Neural cell (in vitro differentiated cells): Measurements from ENCODE around the gene SERAC1. TPM values are rescaled to one million over a fixed set of nuclear protein-coding genes. Genes with fewer than 3 reads are reported as not detected.
"Not testable (repeated sequence)": the region's sequence is repeated elsewhere in the genome, so short reads cannot be mapped to it uniquely, and the experiment has no call there.

Experiments
- H2AFZ ChIP-seq: fragments of 200-600, 300-800 bp; sonication (generic), shearing (Covaris generic); 2 replicates; pipeline ENCODE4 v1.6.0; 2014; ENCODE audit warnings: low read depth, mild to moderate bottlenecking, antibody characterized with exemption, low read length, moderate library complexity
- H3F3A ChIP-seq: fragments of 200-600 bp; shearing (Covaris generic); 2 replicates; pipeline ENCODE4 v1.6.1; 2016; ENCODE audit warnings: mild to moderate bottlenecking, moderate library complexity, mixed read lengths, antibody characterized with exemption, low read length; ENCODE audit not compliant: insufficient read depth, poor library complexity, severe bottlenecking
- H3K27ac ChIP-seq: fragments of 200-600, 300-800 bp; sonication (generic), shearing (Covaris generic); 2 replicates; pipeline ENCODE4 v1.5.1; 2014; ENCODE audit warnings: mild to moderate bottlenecking, low read length, moderate library complexity
- H3K27me3 ChIP-seq: fragments of 300-800, 200-600 bp; sonication (generic), shearing (Covaris generic); 2 replicates; pipeline ENCODE4 v1.6.0; 2014; ENCODE audit warnings: mild to moderate bottlenecking, low read depth, low read length, moderate library complexity; ENCODE audit not compliant: insufficient read depth
- H3K36me3 ChIP-seq: fragments of 300-800, 200-600 bp; sonication (generic), shearing (Covaris generic); 2 replicates; pipeline ENCODE4 v1.5.1; 2014; ENCODE audit warnings: mild to moderate bottlenecking, antibody characterized with exemption, low read length, moderate library complexity; ENCODE audit not compliant: insufficient read depth
- H3K4me2 ChIP-seq: fragments of 300-800, 200-600 bp; sonication (generic), shearing (Covaris generic); 2 replicates; pipeline ENCODE4 v1.6.0; 2014; ENCODE audit warnings: mild to moderate bottlenecking, low read length
- H3K4me3 ChIP-seq: fragments of 300-800, 200-600 bp; sonication (generic), shearing (Covaris generic); 2 replicates; pipeline ENCODE4 v1.5.1; 2014; ENCODE audit warnings: mild to moderate bottlenecking, low read length, moderate library complexity
- H3K79me2 ChIP-seq: fragments of 200-600 bp; shearing (Covaris generic); replicated peaks from 2 replicates; pipeline ENCODE4 v1.6.0; 2014; ENCODE audit warnings: mild to moderate bottlenecking, low read length, moderate library complexity; ENCODE audit not compliant: insufficient read depth
- H3K9ac ChIP-seq: fragments of 300-800, 200-600 bp; sonication (generic), shearing (Covaris generic); 2 replicates; pipeline ENCODE4 v1.6.1; 2016; ENCODE audit warnings: mild to moderate bottlenecking, low read length, mixed read lengths
- H3K9me2 ChIP-seq: fragments of 200-600 bp; shearing (Covaris generic); 2 replicates; pipeline ENCODE4 v1.6.1; 2016; ENCODE audit warnings: mild to moderate bottlenecking, low read length, mixed read lengths; ENCODE audit not compliant: insufficient read depth
- H3K9me3 ChIP-seq: fragments of 200-600, 300-800 bp; sonication (generic), shearing (Covaris generic); 2 replicates; pipeline ENCODE4 v1.6.1; 2016; ENCODE audit warnings: mild to moderate bottlenecking, mixed run types, low read length, moderate library complexity, mixed read lengths
- H4K20me1 ChIP-seq: fragments of 200-600 bp; shearing (Covaris generic); 2 replicates; pipeline ENCODE4 v1.6.1; 2016; ENCODE audit warnings: mild to moderate bottlenecking, mixed run types; ENCODE audit not compliant: insufficient read depth
- EP300 ChIP-seq: fragments of 450-650 bp; conservative IDR thresholded peaks from 2 replicates; pipeline ENCODE4 v1.6.1; 2014; ENCODE audit warnings: antibody characterized with exemption, mild to moderate bottlenecking, moderate library complexity; ENCODE audit not compliant: poor library complexity, severe bottlenecking
- EZH2 ChIP-seq: fragments of 200-600, 300-800 bp; shearing (Covaris generic), sonication (generic); IDR thresholded peaks from 2 replicates; pipeline ENCODE4 v1.6.1; 2014; ENCODE audit warnings: antibody characterized with exemption, low read length, borderline replicate concordance, mild to moderate bottlenecking; ENCODE audit not compliant: insufficient read depth, poor library complexity, severe bottlenecking
- MXI1 ChIP-seq: fragments of 450-650 bp; conservative IDR thresholded peaks from 2 replicates; pipeline ENCODE4 v1.6.1; 2014; ENCODE audit warnings: antibody characterized with exemption, mild to moderate bottlenecking; ENCODE audit not compliant: poor library complexity, severe bottlenecking
- POLR2AphosphoS5 ChIP-seq: IDR thresholded peaks from 2 replicates; pipeline ENCODE4 v1.6.1; 2012
- RAD21 ChIP-seq: fragments of 450-650 bp; conservative IDR thresholded peaks from 2 replicates; pipeline ENCODE4 v1.6.1; 2014; ENCODE audit warnings: antibody characterized with exemption, mild to moderate bottlenecking, moderate library complexity
- SMC3 ChIP-seq: fragments of 450-650 bp; conservative IDR thresholded peaks from 2 replicates; pipeline ENCODE4 v1.6.1; 2014; ENCODE audit warnings: antibody characterized with exemption, mild to moderate bottlenecking, moderate library complexity; ENCODE audit not compliant: poor library complexity
- TAF1 ChIP-seq: IDR thresholded peaks from 2 replicates; pipeline ENCODE4 v1.6.1; 2012; ENCODE audit warnings: low read depth
- polyA plus RNA-seq: library from polyadenylated mRNA; depleted of rRNA; stranded (reverse); fragments of >200 nt; gene quantifications from 2 replicates; pipeline ENCODE4 v1.2.3, GENCODE V29; 2014
- TF ChIP-seq, protein P1 (sequence below): IDR thresholded peaks from 2 replicates; pipeline ENCODE4 v1.6.1; 2012; ENCODE audit warnings: borderline replicate concordance
- TF ChIP-seq, protein P2 (sequence below): fragments of 450-650 bp; IDR thresholded peaks from 2 replicates; pipeline ENCODE4 v1.5.1; 2014; ENCODE audit warnings: antibody characterized with exemption, mild to moderate bottlenecking, moderate library complexity; ENCODE audit not compliant: poor library complexity, severe bottlenecking

Gene SERAC1
- polyA plus RNA-seq, 1 donor from 2014 or later, result 22.2 TPM

DNA sequence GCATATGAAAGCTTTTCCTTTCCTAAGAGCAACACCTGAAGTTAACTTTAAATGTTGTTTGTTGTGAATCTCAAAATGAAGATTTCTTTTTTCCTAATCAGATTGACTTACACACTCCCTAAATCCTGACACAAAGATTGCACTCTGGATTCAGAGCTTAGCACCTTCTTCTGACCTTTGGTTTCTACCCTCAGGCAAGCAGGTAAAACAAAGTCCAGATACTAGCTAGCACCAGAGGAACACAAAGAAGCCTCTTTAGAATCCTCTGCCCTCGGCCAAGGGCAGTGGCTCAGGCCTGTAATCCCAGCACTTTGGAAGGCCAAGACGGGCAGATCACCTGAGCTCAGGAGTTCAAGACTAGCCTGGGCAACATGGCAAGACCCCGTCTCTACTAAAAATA, 14.5 kb downstream of the SERAC1 start:
- Histone ChIP-seq H3K9me3 (no peaks in the 10 kb centered on the region), H2AFZ (no peak overlapping the region), H3F3A (no peaks in the 10 kb centered on the region), H3K79me2 (no peaks in the 10 kb centered on the region), H3K9ac (no peak overlapping the region), H3K27ac (no peak overlapping the region), H3K36me3 (peaks cover 15% of the 10 kb centered on the region), H4K20me1 (no peaks in the 10 kb centered on the region), H3K27me3 (no peaks in the 10 kb centered on the region), H3K4me2 (no peak overlapping the region), H3K9me2 (no peaks in the 10 kb centered on the region), H3K4me3 (no peak overlapping the region)
- no peak for TF ChIP-seq MXI1
- TF ChIP-seq, protein P1, sequence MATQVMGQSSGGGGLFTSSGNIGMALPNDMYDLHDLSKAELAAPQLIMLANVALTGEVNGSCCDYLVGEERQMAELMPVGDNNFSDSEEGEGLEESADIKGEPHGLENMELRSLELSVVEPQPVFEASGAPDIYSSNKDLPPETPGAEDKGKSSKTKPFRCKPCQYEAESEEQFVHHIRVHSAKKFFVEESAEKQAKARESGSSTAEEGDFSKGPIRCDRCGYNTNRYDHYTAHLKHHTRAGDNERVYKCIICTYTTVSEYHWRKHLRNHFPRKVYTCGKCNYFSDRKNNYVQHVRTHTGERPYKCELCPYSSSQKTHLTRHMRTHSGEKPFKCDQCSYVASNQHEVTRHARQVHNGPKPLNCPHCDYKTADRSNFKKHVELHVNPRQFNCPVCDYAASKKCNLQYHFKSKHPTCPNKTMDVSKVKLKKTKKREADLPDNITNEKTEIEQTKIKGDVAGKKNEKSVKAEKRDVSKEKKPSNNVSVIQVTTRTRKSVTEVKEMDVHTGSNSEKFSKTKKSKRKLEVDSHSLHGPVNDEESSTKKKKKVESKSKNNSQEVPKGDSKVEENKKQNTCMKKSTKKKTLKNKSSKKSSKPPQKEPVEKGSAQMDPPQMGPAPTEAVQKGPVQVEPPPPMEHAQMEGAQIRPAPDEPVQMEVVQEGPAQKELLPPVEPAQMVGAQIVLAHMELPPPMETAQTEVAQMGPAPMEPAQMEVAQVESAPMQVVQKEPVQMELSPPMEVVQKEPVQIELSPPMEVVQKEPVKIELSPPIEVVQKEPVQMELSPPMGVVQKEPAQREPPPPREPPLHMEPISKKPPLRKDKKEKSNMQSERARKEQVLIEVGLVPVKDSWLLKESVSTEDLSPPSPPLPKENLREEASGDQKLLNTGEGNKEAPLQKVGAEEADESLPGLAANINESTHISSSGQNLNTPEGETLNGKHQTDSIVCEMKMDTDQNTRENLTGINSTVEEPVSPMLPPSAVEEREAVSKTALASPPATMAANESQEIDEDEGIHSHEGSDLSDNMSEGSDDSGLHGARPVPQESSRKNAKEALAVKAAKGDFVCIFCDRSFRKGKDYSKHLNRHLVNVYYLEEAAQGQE, result no peak
- TF ChIP-seq RAD21, result no peak
- no peak for TF ChIP-seq SMC3
- no peak for TF ChIP-seq EZH2
- no peak for TF ChIP-seq TAF1
- TF ChIP-seq EP300, result no peak
- TF ChIP-seq, protein P2, sequence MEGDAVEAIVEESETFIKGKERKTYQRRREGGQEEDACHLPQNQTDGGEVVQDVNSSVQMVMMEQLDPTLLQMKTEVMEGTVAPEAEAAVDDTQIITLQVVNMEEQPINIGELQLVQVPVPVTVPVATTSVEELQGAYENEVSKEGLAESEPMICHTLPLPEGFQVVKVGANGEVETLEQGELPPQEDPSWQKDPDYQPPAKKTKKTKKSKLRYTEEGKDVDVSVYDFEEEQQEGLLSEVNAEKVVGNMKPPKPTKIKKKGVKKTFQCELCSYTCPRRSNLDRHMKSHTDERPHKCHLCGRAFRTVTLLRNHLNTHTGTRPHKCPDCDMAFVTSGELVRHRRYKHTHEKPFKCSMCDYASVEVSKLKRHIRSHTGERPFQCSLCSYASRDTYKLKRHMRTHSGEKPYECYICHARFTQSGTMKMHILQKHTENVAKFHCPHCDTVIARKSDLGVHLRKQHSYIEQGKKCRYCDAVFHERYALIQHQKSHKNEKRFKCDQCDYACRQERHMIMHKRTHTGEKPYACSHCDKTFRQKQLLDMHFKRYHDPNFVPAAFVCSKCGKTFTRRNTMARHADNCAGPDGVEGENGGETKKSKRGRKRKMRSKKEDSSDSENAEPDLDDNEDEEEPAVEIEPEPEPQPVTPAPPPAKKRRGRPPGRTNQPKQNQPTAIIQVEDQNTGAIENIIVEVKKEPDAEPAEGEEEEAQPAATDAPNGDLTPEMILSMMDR, result no peak
- no peak for TF ChIP-seq POLR2AphosphoS5

DNA sequence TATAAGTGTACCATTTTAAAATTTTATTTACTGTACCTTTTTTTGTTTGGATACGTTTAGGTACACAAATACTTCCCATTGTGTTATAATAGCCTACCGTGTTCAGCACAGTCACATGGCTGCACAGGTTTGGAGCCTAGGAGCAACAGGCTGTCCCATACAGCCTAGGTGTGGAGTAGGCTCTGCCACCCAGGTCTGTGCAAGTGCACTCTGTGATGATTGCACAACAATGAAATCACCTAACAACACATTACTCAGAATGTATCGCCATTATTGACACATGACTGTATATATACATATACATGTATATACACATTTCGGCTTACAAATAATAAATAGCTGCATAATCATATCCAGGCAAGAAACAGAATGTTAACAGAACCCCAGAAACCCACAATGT, 15.4 kb downstream of the SERAC1 start:
- Histone ChIP-seq H3F3A (no peaks in the 10 kb centered on the region), H3K9me3 (no peaks in the 10 kb centered on the region), H3K27me3 (no peaks in the 10 kb centered on the region), H3K79me2 (no peaks in the 10 kb centered on the region), H3K27ac (no peak overlapping the region), H3K36me3 (peaks cover 14% of the 10 kb centered on the region), H2AFZ (no peak overlapping the region), H3K4me3 (no peak overlapping the region), H3K9me2 (no peaks in the 10 kb centered on the region), H3K9ac (no peak overlapping the region), H4K20me1 (no peaks in the 10 kb centered on the region), H3K4me2 (no peak overlapping the region)
- TF ChIP-seq POLR2AphosphoS5, result no peak

DNA sequence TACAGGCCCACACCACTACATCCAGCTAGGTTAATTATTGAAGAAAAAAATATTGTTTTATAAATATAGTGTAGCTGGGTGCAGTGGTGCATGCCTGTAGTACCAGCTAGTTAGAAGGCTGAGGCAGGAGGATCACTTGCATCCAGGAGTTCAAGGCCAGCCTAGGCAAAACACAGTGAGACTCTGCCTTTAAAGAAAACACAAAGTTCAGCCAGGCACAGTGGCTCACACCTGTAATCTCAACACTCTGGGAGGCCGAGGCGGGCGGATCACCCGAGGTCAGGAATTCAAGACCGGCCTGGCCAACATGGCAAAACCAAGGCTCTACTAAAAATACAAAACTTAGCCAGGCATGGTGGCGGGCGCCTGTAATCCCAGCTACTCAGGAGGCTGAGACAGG, 16.0 kb downstream of the SERAC1 start:
- H3K27ac ChIP-seq, H3K79me2 ChIP-seq, H4K20me1 ChIP-seq, H3K9ac ChIP-seq, H3F3A ChIP-seq, H3K9me2 ChIP-seq, H3K4me3 ChIP-seq, H2AFZ ChIP-seq, H3K4me2 ChIP-seq, H3K27me3 ChIP-seq, H3K9me3 ChIP-seq: not testable (repeated sequence)
- H3K36me3 ChIP-seq, result peaks cover 11% of the 10 kb centered on the region
